HG03135 (cell line): ENCODE results near the gene DTX2.
"Not testable (repeated sequence)": the region's sequence is repeated elsewhere in the genome, so short reads cannot be mapped to it uniquely, and the experiment has no call there.

Source experiments
- ATAC-seq: cut with Tn5 transposase; IDR thresholded peaks from one replicate; pipeline ENCODE4 v1.9.1; 2021; ENCODE audit warnings: mild to moderate bottlenecking, moderate library complexity; ENCODE audit not compliant: unreplicated experiment

Gene DTX2

GRCh38 chr7:76485822-76486610, 24.5 kb downstream of the DTX2 start:
- ATAC-seq: peak; percentile 15

GRCh38 chr7:76486618-76487017, 25.1 kb downstream of the DTX2 start:
- ATAC-seq: peak; percentile 98

GRCh38 chr7:76487969-76488368, 26.5 kb downstream of the DTX2 start:
- ATAC-seq: not testable (repeated sequence)

- ATAC-seq: not testable (repeated sequence)
Observed at GRCh38 chr7:76492139-76492538, 30.6 kb downstream of the DTX2 start.

GRCh38 chr7:76495717-76496116, 34.2 kb downstream of the DTX2 start:
- ATAC-seq: not testable (repeated sequence)

- ATAC-seq: not testable (repeated sequence)
Observed at GRCh38 chr7:76497918-76498582, 36.5 kb downstream of the DTX2 start.

- not testable (repeated sequence) for ATAC-seq
Observed at GRCh38 chr7:76498583-76499200, 37.2 kb downstream of the DTX2 start.

- not testable (repeated sequence) for ATAC-seq
Observed at GRCh38 chr7:76499201-76499923, 37.9 kb downstream of the DTX2 start.

- not testable (repeated sequence) for ATAC-seq
Observed at GRCh38 chr7:76499924-76500241, 38.4 kb downstream of the DTX2 start.

GRCh38 chr7:76502224-76502623, 40.7 kb downstream of the DTX2 start:
- ATAC-seq: not testable (repeated sequence)

GRCh38 chr7:76502836-76503235, 41.3 kb downstream of the DTX2 start:
- ATAC-seq: not testable (repeated sequence)

GRCh38 chr7:76503244-76503643, 41.7 kb downstream of the DTX2 start:
- ATAC-seq: not testable (repeated sequence)

- not testable (repeated sequence) for ATAC-seq
Observed at GRCh38 chr7:76504351-76505167, 43.0 kb downstream of the DTX2 start.

GRCh38 chr7:76505168-76506080, 43.9 kb downstream of the DTX2 start:
- no peak for ATAC-seq

- no peak for ATAC-seq
Observed at GRCh38 chr7:76506081-76506440, 44.6 kb downstream of the DTX2 start.

- not testable (repeated sequence) for ATAC-seq
Observed at GRCh38 chr7:76506643-76507042, 45.1 kb downstream of the DTX2 start.

- ATAC-seq: no peak
Observed at GRCh38 chr7:76507723-76508406, 46.4 kb downstream of the DTX2 start.

GRCh38 chr7:76509931-76510877, 48.7 kb downstream of the DTX2 start, which contains the start of gene UPK3B:
Gene UPK3B (plus strand): TSS chr7:76510552. CDS start chr7:76510653, 101 bp downstream.
- no peak for ATAC-seq
